ENCODE data around the gene GNA12. TPM values are rescaled to one million over a fixed set of nuclear protein-coding genes. Genes with fewer than 3 reads are reported as not detected.
"Not testable (repeated sequence)": the region's sequence is repeated elsewhere in the genome, so short reads cannot be mapped to it uniquely, and the experiment has no call there.

Gene GNA12
- total RNA-seq, 1 experiment from 2014 or later: 36.2 TPM

DNA sequence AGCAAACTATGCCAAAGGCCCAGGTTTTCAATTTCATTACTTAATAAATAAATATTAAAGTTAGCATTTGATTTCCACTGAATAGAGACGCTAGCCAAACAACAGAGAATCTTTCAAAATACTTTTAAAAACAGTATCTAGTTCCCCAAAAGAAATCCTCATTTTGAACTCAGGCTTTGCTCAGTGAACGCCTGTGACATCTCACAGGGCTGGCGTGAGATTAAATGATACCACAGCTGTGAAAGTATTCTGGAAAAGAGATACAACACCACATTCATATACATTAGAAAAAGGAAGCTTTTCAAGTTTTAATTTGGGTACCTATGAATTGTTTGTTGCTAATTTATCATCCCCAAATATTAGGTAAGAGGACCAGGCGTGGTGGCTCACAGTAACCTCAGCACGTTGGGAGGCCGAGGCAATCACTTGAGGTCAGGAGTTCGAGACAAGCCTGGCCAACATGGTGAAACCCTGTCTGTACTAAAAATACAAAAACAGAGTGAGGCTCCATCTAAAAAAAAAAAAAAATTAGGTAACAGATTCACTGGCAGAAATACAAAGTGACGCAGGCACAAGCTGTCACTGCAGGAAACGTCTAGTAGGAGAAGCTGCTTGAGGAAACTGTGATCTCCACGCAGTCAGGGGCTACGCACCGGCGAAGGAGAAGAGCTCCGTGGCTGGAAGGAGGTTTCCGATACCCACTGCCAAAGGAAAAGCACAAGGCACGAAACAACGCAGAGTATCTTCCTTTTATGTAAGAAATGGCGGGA, 106.2 kb downstream of the GNA12 start:
- Mint-ChIP-seq H3K27ac (ENCODE audit: low read depth, unreplicated experiment) (no peak overlapping the region), H3K4me3 (ENCODE audit: unreplicated experiment) (no peak overlapping the region), H3K36me3 (ENCODE audit: insufficient read depth, unreplicated experiment) (peaks cover 6% of the 10 kb centered on the region), H3K9me3 (ENCODE audit: unreplicated experiment) (no peaks in the 10 kb centered on the region), H3K27me3 (ENCODE audit: insufficient read depth, unreplicated experiment) (no peaks in the 10 kb centered on the region), H3K4me1 (ENCODE audit: insufficient read depth, unreplicated experiment) (no peaks in the 10 kb centered on the region)
- DNase-seq (ENCODE audit: unreplicated experiment): no peak
- intact Hi-C loops (cut with micrococcal nuclease): no loop called here
- TF ChIP-seq, protein P1, sequence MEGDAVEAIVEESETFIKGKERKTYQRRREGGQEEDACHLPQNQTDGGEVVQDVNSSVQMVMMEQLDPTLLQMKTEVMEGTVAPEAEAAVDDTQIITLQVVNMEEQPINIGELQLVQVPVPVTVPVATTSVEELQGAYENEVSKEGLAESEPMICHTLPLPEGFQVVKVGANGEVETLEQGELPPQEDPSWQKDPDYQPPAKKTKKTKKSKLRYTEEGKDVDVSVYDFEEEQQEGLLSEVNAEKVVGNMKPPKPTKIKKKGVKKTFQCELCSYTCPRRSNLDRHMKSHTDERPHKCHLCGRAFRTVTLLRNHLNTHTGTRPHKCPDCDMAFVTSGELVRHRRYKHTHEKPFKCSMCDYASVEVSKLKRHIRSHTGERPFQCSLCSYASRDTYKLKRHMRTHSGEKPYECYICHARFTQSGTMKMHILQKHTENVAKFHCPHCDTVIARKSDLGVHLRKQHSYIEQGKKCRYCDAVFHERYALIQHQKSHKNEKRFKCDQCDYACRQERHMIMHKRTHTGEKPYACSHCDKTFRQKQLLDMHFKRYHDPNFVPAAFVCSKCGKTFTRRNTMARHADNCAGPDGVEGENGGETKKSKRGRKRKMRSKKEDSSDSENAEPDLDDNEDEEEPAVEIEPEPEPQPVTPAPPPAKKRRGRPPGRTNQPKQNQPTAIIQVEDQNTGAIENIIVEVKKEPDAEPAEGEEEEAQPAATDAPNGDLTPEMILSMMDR (IDR thresholded peaks at IDR 0.05; ENCODE audit: unreplicated experiment): no peak
- CTCF ChIA-PET: no interaction called here
- no TSS peak for BruUV-seq (replicated peaks)
- POLR2A ChIA-PET: no interaction called here

DNA sequence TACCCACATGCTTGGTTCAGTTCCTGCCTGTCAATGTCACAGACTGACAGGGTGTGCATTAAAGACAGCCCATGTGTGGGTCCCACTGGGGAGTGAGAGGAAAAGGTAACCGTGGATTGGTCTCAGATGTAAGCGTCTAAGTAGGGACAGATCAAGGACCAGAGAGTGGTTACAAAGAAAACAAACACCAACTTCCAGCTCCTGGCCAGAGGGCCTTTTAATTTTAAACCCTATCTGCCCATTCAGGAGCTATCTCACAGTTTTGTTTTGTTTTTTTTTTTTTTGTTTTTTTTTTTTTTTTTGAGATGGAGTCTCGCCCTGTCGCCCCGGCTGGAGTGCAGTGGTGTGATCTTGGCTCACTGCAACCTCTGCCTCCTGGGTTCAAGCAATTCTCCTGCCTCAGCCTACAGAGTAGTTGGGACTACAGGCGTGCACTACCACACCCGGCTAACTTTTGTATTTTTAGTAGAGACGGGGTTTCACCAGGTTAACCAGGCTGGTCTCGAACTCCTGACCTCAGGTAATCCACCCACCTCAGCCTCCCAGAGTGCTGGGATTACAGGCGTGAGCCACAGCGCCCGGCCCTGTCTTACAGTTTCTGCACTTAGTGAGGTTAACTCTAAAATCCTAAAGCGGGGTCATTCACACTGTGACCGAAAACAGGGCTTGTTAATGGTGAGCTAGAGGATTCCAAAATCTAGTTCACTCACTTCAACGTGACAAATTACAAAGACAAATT, 106.9 kb downstream of the GNA12 start:
- intact Hi-C loops (cut with micrococcal nuclease); BruUV-seq (replicated peaks); H3K27me3 Mint-ChIP-seq (ENCODE audit: insufficient read depth, unreplicated experiment); H3K4me1 Mint-ChIP-seq (ENCODE audit: insufficient read depth, unreplicated experiment); H3K36me3 Mint-ChIP-seq (ENCODE audit: insufficient read depth, unreplicated experiment); DNase-seq (ENCODE audit: unreplicated experiment); H3K9me3 Mint-ChIP-seq (ENCODE audit: unreplicated experiment); H3K4me3 Mint-ChIP-seq (ENCODE audit: unreplicated experiment); H3K27ac Mint-ChIP-seq (ENCODE audit: low read depth, unreplicated experiment); POLR2A ChIA-PET: not testable (repeated sequence)
- CTCF ChIA-PET: interaction anchor here (0.6 kb wide), 2 partner anchors 32 to 41 kb away, joined by 3 to 4 read pairs; no protein-coding TSS in a partner anchor

DNA sequence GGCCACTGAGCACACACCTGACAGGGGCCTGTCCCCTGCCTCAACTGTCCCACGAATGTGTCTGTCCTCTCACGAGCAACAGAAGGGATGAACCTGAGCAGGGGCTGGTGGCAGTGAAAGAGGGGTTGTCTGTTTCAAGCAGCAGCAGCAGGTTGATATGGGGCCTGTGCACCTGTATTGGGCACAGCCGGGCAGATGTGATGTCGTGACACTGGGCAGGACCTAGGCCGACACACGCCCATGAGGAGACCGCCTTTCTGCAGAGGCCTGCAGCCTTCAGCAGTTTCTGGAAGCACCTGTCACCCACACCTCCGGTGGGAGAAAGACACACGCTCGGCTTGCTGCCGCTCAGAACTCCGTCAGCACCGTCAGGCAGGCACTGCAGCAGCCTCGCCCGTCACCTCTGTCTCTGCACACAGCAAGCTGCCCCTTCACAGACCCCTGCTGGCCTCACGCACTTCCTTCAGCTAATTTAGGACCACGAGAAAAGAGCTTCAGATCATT, 107.6 kb downstream of the GNA12 start:
- intact Hi-C loops (cut with micrococcal nuclease): no loop called here
- H3K4me1 Mint-ChIP-seq (ENCODE audit: insufficient read depth, unreplicated experiment): no peaks in the 10 kb centered on the region
- no peaks in the 10 kb centered on the region for H3K9me3 Mint-ChIP-seq (ENCODE audit: unreplicated experiment)
- no peak for DNase-seq (ENCODE audit: unreplicated experiment)
- H3K36me3 Mint-ChIP-seq (ENCODE audit: insufficient read depth, unreplicated experiment): peaks cover 14% of the 10 kb centered on the region
- CTCF ChIA-PET: interaction anchor here (0.6 kb wide), 1 partner anchor 42 kb away, joined by 4 read pairs; no protein-coding TSS in a partner anchor
- no TSS peak for BruUV-seq (replicated peaks)
- no peak overlapping the region for H3K4me3 Mint-ChIP-seq (ENCODE audit: unreplicated experiment)
- POLR2A ChIA-PET: no interaction called here
- H3K27ac Mint-ChIP-seq (ENCODE audit: low read depth, unreplicated experiment): no peak overlapping the region
- no peaks in the 10 kb centered on the region for H3K27me3 Mint-ChIP-seq (ENCODE audit: insufficient read depth, unreplicated experiment)
- TF ChIP-seq, protein P1 (IDR thresholded peaks at IDR 0.05; ENCODE audit: unreplicated experiment): no peak

DNA sequence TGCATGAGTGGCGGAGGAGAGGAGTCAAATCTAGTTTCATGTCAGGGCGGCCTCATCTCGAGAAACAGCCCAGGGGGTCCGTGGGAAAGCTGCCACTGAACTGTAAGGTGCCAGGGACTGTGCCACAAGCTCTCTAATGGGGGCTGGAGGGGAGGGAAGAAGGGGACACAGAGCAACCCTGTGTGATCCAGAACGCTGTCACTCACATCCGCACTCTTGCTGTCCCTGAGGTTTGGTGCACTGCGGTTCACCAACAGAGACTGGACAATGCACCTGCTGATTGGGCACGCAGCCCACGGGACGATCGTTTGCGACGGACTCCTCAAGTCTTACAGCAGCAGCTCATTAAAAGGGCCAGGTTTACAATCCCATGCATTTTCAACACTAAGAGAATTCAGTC, 108.4 kb downstream of the GNA12 start:
- TF ChIP-seq, protein P1 (IDR thresholded peaks at IDR 0.05; ENCODE audit: unreplicated experiment): no peak
- H3K4me3 Mint-ChIP-seq (ENCODE audit: unreplicated experiment): no peak overlapping the region
- peaks cover 18% of the 10 kb centered on the region for H3K36me3 Mint-ChIP-seq (ENCODE audit: insufficient read depth, unreplicated experiment)
- no peak for DNase-seq (ENCODE audit: unreplicated experiment)
- no peaks in the 10 kb centered on the region for H3K9me3 Mint-ChIP-seq (ENCODE audit: unreplicated experiment)
- no peak overlapping the region for H3K27ac Mint-ChIP-seq (ENCODE audit: low read depth, unreplicated experiment)
- no peaks in the 10 kb centered on the region for H3K27me3 Mint-ChIP-seq (ENCODE audit: insufficient read depth, unreplicated experiment)
- BruUV-seq (replicated peaks): no TSS peak
- POLR2A ChIA-PET: no interaction called here
- H3K4me1 Mint-ChIP-seq (ENCODE audit: insufficient read depth, unreplicated experiment): no peaks in the 10 kb centered on the region
- CTCF ChIA-PET: no interaction called here
- intact Hi-C loops (cut with micrococcal nuclease): no loop called here

Measured in MCF 10A (cell line).